CD4-positive, alpha-beta T cell (primary cell): ENCODE results near the gene SYCP2L. TPM values are rescaled to one million over a fixed set of nuclear protein-coding genes. Genes with fewer than 3 reads are reported as not detected.
"Not testable (repeated sequence)": the region's sequence is repeated elsewhere in the genome, so short reads cannot be mapped to it uniquely, and the experiment has no call there.

Source experiments
- ATAC-seq: fragments of 200-7000 bp; cut with Tn5 transposase; one replicate; pipeline ENCODE4 v1.10.0; 2022; ENCODE audit warnings: mild to moderate bottlenecking; ENCODE audit not compliant: poor library complexity
- CTCF ChIA-PET: fragments of 350-600 bp; sonication (Branson Sonifier 250); formaldehyde crosslinking; loops from one replicate; lab custom pipeline; 2021; ENCODE audit warnings: antibody characterized with exemption, inconsistent platforms; lab: Charles Lee
- POLR2A ChIA-PET: fragments of 350-600 bp; sonication (Branson Sonifier 250); formaldehyde crosslinking; loops from one replicate; lab custom pipeline; 2021; ENCODE audit warnings: antibody characterized with exemption, inconsistent platforms; lab: Charles Lee
- DNase-seq, 14 experiments: peaks; one replicate each; pipeline ENCODE4 v3.0.0-alpha.2; 2013 to 2020; ENCODE audit warnings: mixed read lengths in 2 of 14
- H3K27ac ChIP-seq, 2 donors: one replicate each; pipeline versions ENCODE4 v1.5.1 to v1.7.0; 2013; ENCODE audit warnings: low read length in 2 of 2, low read depth in 1 of 2, mild to moderate bottlenecking in 1 of 2
- H3K27me3 ChIP-seq, 2 experiments: 1 replicate in 1 of 2; 2 replicates in 1 of 2; pipeline versions ENCODE4 v1.6.1 to v1.7.0; 2013; ENCODE audit warnings: low read length in 2 of 2, control low read depth in 1 of 2, mild to moderate bottlenecking in 1 of 2, moderate library complexity in 1 of 2; ENCODE audit not compliant: insufficient read depth in 2 of 2, control insufficient read depth in 1 of 2
- H3K36me3 ChIP-seq: one replicate; pipeline ENCODE4 v1.6.1; 2013; ENCODE audit warnings: low read length, control low read depth; ENCODE audit not compliant: insufficient read depth
- H3K4me1 ChIP-seq: one replicate; pipeline ENCODE4 v1.6.1; 2013; ENCODE audit warnings: low read length, control low read depth; ENCODE audit not compliant: insufficient read depth
- H3K4me3 ChIP-seq: one replicate; pipeline ENCODE4 v1.5.1; 2013; ENCODE audit warnings: mild to moderate bottlenecking, low read length, moderate library complexity
- H3K9me3 ChIP-seq, 2 experiments: 1 replicate in 1 of 2; 2 replicates in 1 of 2; pipeline versions ENCODE4 v1.6.1 to v1.7.0; 2013; ENCODE audit warnings: low read length in 2 of 2, mild to moderate bottlenecking in 2 of 2, control low read depth in 1 of 2, moderate library complexity in 1 of 2; ENCODE audit not compliant: control insufficient read depth in 1 of 2, insufficient read depth in 1 of 2
- H3K27ac Mint-ChIP-seq: one replicate; pipeline ENCODE4 v1.8.0; 2020; ENCODE audit warnings: mixed read lengths
- H3K27me3 Mint-ChIP-seq: one replicate; pipeline ENCODE4 v1.8.0; 2021; ENCODE audit warnings: mixed read lengths
- H3K36me3 Mint-ChIP-seq: one replicate; pipeline ENCODE4 v1.8.0; 2021; ENCODE audit warnings: low read depth, mixed read lengths
- H3K4me1 Mint-ChIP-seq: one replicate; pipeline ENCODE4 v1.8.0; 2021; ENCODE audit warnings: low read depth, mixed read lengths
- H3K4me3 Mint-ChIP-seq: one replicate; pipeline ENCODE4 v1.8.0; 2020; ENCODE audit warnings: mild to moderate bottlenecking, mixed read lengths
- H3K9me3 Mint-ChIP-seq: one replicate; pipeline ENCODE4 v1.8.0; 2020; ENCODE audit warnings: mixed read lengths
- CTCF ChIP-seq: fragments of 200-600 bp; IDR thresholded peaks from one replicate; pipeline ENCODE4 v1.8.0; 2022; ENCODE audit warnings: antibody characterized with exemption, mild to moderate bottlenecking
- intact Hi-C, 2 experiments: fragments of 100-400 bp; cut with DNase I in 1 of 2; cut with micrococcal nuclease in 1 of 2; formaldehyde crosslinking; loops; one replicate each; pipeline versions ENCODE4 v1.15.1 to v1.9.0; 2023 to 2025; cut with DNase I, micrococcal nuclease
- total RNA-seq, 174 experiments: library from RNA in 2 of 174; stranded (reverse) in 2 of 174; gene quantifications; one replicate each; pipeline ENCODE4 v1.2.3 and lab custom pipeline; 2021 to 2026

Gene SYCP2L
- total RNA-seq, 2 experiments from 2014 or later, result 0.36 TPM; not detected in 1

- no peaks in the 10 kb centered on the region for H3K4me1 ChIP-seq
- Mint-ChIP-seq H3K36me3 (no peaks in the 10 kb centered on the region), H3K9me3 (no peaks in the 10 kb centered on the region), H3K27me3 (no peaks in the 10 kb centered on the region), H3K27ac (no peak overlapping the region), H3K4me1 (no peaks in the 10 kb centered on the region), H3K4me3 (no peak overlapping the region)
- H3K27me3 ChIP-seq, result no peaks in the 10 kb centered on the region
- no peak for TF ChIP-seq CTCF
- H3K36me3 ChIP-seq, result no peaks in the 10 kb centered on the region
- H3K27ac ChIP-seq, result no peak overlapping the region
- ATAC-seq, result no peak
- DNase-seq, result no peak
- no peak overlapping the region for H3K4me3 ChIP-seq
- no peaks in the 10 kb centered on the region for H3K9me3 ChIP-seq
- ChIA-PET POLR2A (no interaction called here), CTCF (no interaction called here)
- intact Hi-C loops, result no loop called here
These were observed 24.5 kb upstream of the SYCP2L start for GRCh38 chr6:10862361-10862760.

GRCh38 chr6:10863031-10863430, 23.8 kb upstream of the SYCP2L start:
- intact Hi-C loops, H3K9me3 ChIP-seq, H3K9me3 Mint-ChIP-seq, H3K4me1 ChIP-seq, H3K4me3 ChIP-seq, DNase-seq, H3K27me3 ChIP-seq, H3K27ac Mint-ChIP-seq, ATAC-seq, POLR2A ChIA-PET, H3K4me1 Mint-ChIP-seq, H3K36me3 Mint-ChIP-seq, H3K4me3 Mint-ChIP-seq, H3K27ac ChIP-seq, H3K27me3 Mint-ChIP-seq, H3K36me3 ChIP-seq, CTCF ChIA-PET: not testable (repeated sequence)

GRCh38 chr6:10866709-10867108, 20.1 kb upstream of the SYCP2L start:
- H3K27ac Mint-ChIP-seq, ATAC-seq, H3K4me1 ChIP-seq, H3K27ac ChIP-seq, H3K36me3 ChIP-seq, H3K4me3 ChIP-seq, H3K27me3 ChIP-seq, intact Hi-C loops, H3K4me1 Mint-ChIP-seq, H3K36me3 Mint-ChIP-seq, POLR2A ChIA-PET, H3K9me3 ChIP-seq, H3K4me3 Mint-ChIP-seq, H3K27me3 Mint-ChIP-seq, CTCF ChIA-PET, H3K9me3 Mint-ChIP-seq, DNase-seq: not testable (repeated sequence)

GRCh38 chr6:10867952-10868351, 18.9 kb upstream of the SYCP2L start:
- Histone ChIP-seq H3K27me3 (peaks cover 0 to 3% of the 10 kb centered on the region in 2 experiments), H3K27ac (no peak overlapping the region), H3K4me3 (no peak overlapping the region), H3K4me1 (no peaks in the 10 kb centered on the region), H3K36me3 (no peaks in the 10 kb centered on the region), H3K9me3 (no peaks in the 10 kb centered on the region)
- no peak overlapping the region for H3K27ac Mint-ChIP-seq
- no peak for TF ChIP-seq CTCF
- no peaks in the 10 kb centered on the region for H3K9me3 Mint-ChIP-seq
- ATAC-seq (no peak), DNase-seq (no peak)
- H3K4me1 Mint-ChIP-seq, result no peaks in the 10 kb centered on the region
- CTCF ChIA-PET, result no interaction called here
- peaks cover 8% of the 10 kb centered on the region for H3K27me3 Mint-ChIP-seq
- no peak overlapping the region for H3K4me3 Mint-ChIP-seq
- no peaks in the 10 kb centered on the region for H3K36me3 Mint-ChIP-seq
- intact Hi-C loops, result no loop called here
- POLR2A ChIA-PET, result no interaction called here
